HG03457 (cell line): ENCODE data around the gene STK32C.
"Not testable (repeated sequence)": the region's sequence is repeated elsewhere in the genome, so short reads cannot be mapped to it uniquely, and the experiment has no call there.

Experiments used
- ATAC-seq: cut with Tn5 transposase; IDR thresholded peaks from one replicate; pipeline ENCODE4 v1.9.1; 2021; ENCODE audit warnings: moderate number of reproducible peaks; ENCODE audit not compliant: unreplicated experiment

STK32C gene

DNA sequence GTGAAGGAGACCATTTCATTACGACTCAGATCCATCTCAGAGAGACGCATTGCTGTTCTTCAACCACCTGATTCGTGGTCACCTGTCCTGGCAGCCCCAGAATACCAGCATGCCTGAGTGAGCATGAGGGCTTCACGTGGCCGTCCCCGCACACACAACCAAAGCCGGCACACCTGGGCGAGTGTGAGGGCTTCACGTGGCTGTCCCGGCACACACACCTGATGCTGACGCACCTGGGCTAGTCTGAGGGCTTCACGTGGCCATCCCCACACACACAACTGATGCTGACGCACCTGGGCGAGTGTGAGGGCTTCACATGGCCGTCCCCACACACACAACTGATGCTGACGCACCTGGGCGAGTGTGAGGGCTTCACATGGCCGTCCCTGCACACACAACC is 86.8 kb downstream of the STK32C start:
- not testable (repeated sequence) for ATAC-seq

DNA sequence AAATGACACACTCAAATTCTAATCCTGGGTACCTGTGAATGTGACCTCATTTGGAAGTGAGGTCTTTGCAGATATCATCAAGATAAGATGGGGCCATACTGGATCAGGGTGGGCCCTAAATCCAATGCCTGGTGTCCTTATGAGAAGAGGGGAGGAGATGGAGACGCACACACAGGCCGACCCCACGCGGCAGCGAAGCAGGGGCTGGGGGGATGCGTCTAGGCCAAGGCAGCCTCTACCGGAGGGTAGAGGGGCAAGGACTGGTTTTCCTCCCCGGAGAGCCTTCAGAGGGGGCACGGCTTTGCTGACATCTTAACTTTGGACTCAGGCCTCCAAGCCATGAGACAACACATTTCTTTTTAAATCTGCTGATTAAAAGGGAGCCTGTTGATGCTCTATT is 87.7 kb downstream of the STK32C start:
- no peak for ATAC-seq

DNA sequence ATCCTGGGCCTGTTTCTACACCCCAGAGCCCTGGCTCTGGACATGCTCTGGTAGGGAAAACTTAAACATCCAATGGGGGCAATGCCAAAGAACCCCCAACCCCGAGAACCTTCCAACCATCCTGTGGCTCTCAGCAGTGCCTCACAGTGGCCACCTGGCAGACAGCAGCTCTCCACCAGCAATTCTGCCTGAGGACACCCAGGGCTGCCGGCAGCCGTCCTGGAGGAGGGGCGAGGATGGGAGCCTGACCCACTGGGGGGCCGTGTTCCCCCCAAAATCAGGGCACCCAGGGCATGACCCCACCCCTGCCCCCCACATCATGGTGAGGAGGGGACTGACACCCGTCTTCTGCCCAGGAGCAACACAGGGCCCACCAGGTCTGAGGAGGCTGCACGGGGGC is 88.3 kb downstream of the STK32C start:
- ATAC-seq, result no peak

DNA sequence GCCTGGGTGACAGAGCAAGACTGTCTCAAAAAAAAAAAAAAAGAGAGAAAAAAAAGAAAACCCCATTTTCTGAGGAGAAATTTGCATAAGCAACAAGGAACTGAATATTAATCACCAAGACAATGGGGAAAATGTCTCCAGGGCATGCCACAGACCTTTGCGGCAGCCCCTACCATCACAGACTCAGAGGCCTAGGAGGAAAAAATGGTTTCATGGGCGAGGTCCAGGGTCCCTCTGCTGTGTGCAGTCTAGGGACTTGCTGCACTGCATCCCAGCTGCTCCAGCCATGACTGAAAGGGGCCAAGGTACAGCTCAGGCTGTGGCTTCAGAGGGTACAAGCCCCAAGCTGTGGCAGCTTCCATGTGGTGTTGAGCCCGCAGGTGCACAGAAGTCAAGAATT is 91.3 kb downstream of the STK32C start:
- ATAC-seq, result not testable (repeated sequence)

DNA sequence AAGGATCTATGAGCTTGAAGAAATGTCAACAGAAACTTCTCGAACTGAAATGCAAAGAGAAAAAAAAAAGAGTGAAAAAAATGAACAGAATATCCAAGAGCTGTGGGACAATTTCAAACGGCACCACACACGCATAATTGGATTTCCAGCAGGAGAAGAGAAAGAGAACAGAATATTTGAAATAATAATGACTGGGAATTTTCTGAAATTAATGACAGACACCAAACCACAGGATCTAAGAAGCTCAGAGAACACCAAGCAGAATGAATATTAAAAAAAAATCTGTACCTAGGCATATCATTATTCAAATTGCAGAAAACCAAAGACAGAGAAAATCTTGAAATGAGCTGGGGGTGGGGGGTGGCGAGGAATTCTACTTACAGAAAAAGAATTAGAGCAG is 93.8 kb downstream of the STK32C start:
- no peak for ATAC-seq

DNA sequence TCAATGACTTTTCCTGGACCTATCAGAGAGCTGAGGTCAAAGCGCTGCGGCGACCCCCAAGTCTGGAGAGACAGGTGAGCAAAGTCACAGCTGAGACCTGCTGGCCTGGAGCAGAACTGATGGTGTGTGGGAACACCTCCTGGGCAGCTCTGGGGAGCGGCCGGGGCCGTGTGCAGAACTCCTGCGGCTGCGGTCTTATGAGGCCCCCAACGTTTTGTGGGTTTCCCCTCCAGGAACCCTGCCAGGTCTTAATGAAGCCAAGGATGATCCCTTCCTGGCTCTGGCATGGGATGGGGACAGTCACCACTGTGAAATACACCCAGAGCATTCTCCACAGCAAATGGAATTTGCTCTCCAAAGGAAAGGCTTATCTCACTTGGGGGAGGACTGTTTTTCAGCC is 94.9 kb downstream of the STK32C start:
- ATAC-seq, result no peak

DNA sequence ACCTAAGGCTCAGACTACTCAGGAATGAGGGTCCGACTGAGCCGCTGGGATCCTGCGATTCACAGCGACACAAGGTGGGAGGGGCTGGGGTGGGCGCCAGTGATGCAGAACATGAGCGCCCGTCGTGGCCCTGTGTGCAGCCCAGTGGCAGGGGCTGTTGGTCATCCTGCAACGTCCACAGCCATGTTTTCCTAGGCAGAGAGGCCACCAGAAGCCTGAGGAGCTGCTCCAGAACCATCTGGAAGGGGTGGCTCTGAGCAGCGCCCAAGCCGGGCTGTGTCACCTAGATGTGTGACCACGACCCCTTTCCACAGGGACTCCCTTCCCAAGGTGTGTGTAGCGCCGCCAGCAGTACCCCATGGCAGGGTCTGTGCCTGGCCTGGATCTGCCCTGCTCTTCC is 96.5 kb downstream of the STK32C start:
- no peak for ATAC-seq

DNA sequence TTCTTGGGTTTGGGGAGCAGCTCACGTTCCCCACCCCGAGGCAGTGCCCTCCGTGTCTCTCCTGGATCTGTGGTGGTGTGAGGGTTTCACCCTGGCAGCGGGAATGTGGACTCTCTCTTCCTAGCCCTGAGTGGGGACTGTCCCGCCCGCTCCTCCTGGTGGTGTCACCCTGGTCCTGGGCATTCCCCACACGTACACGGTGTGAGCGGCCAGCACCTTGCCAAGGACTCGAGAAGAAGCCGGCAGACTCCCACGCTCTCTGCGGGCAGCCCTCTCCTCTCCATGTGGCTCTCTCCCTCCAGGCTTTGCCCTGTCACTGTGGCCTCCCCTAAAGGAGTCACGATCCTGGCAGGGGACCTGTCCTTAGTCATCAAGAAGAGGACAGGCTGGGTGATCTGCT is 97.0 kb downstream of the STK32C start:
- no peak for ATAC-seq

DNA sequence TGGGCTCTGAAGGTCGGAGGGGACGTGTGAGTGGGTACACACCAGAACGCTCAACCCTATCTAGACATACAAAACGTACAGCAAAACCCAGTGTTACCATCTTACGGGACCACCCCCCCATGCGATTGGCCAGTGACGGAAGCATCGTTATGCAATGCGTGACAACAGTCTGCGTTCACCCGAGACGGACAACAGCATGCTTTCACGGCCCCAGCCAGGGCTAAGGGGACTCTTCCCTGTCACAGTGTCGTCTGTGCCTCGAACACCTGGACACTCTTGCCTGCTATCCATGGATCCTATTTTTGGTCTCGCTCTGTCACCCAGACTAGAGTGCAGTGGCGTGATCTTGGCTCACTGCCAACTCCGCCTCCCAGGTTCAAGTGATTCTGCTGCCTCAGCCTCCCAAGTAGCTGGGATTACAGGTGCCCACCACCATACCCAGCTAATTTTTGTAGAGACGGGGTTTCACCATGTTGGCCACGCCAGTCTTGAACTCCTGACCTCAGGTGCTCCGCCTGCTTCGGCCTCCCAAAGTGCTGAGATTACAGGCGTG is 97.7 kb downstream of the STK32C start:
- ATAC-seq, result no peak

DNA sequence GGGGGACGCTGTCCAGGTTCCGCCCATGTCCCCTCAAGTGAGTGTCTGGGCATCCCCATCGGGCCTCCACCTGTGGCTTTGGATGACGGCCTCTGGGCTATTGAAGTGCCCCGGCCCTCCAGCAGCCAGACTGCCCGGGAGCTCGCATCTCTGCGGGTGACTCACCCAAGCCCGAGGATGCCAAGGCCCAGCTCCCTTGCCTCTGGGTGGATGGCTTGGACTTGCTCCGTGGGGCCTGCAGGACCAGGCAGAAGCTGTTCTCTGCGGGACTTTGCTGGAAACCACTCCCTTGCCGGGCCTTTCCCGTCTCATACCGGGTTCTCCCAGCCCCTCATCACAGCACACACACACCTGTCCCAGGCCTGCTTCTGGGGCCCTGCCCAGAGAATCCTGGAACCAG is 98.6 kb downstream of the STK32C start:
- ATAC-seq, result no peak

DNA sequence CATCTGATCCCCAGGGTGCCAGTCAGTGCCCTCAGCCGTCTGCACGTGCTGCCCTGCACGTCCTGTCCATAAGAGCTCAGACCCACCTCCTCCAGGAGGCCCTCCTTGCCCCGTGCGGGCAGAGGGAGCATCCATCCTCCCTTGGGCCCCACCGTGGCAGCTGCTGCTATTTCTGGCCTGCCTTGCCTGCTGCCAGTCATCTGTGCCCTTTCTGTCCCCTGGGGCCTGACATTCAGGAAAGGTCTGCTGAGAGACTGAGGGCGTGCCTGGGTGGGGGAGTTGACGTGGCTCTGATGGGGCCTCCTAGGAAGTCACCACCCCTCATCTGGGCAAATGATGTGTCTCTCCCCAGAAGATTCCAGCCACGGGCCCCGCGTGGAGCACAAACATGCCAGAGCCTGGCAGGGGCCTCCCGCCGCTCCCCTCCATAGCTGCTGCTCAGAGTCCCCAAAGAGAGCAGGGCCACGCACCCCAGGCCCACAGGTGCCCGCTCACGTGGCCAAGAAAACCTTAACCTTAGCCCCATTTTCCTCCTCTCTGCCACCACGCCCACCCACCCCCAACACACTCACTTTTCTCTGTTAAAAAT is 99.2 kb downstream of the STK32C start:
- ATAC-seq, result no peak

DNA sequence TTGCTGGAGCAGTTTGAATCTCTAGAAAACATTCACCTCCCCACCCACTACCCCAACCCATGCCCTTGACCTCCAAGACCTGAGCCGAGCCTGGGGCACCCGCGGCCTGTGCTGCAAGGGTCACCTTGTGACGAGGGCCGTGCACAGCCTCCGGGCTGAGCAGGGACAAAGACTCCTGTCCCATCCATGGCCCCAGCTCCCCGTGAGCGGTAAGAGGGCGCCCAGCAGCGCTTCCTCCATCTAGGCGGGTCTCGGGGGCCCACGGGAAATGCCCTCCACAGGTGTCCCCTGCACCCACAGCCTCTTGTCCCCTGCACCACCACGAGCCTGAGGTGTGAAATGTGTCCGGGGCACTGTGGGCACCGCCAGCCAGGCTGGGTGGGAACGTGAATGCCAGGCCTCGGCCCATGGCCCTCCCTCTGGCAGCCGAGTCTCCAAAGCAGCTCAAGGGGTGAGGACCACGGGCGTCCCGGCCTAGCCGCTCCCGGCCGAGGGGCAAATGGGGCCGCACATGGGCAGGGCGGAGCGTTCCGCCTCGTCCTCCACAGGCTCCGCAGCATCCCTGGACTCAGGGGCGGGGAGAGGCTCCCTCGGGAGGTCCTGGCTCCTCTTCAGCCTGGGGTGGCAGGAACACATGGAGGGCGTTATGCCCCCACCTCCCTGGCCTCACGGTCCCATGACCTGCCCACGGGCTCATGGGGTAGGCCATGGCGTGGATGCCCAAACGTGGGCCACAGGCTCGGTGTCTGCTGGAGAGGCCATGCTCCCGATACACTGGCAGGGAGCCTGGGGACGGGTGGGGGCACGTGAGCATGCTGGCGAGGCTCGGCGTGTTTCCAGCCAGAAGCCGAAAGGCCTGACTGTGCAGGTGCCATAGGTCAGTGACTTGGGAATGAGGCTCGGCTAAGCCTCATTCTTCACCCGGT is 100.0 kb downstream of the STK32C start:
- ATAC-seq, result no peak

DNA sequence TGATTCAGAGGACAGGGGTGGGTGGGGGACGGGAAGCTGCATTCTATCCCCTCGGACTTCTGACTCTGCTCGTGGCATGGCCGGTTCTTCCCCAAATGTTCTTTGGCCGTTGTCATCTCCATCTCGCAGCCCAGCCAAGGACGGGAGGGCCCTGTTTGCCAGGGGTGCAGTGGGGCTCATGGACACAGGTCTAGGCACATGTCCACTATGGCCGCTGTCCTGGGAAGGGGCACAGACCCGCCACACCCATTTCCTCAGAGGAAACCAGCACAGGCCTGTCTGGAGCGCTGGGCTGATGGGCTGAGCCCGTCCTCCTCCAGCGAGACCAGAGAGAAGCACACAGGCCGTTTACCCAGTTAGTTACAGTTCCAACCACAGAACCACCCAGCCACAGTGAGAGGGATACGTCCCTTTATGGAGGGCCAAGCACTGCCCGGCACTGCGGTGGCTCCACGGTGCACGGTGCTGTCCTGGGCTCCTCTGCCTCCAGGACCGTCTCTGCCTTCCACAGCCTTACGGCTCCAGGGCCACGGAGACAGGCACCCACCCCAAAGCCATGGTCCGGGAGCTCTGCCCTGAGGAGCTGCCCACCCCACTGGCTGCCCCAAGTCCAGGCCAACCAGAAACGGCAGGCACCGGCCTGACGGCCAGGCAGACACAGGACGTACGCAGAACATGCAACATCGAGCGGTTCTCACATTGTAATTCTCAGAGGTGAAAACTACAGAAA is 100.8 kb downstream of the STK32C start:
- no peak for ATAC-seq

DNA sequence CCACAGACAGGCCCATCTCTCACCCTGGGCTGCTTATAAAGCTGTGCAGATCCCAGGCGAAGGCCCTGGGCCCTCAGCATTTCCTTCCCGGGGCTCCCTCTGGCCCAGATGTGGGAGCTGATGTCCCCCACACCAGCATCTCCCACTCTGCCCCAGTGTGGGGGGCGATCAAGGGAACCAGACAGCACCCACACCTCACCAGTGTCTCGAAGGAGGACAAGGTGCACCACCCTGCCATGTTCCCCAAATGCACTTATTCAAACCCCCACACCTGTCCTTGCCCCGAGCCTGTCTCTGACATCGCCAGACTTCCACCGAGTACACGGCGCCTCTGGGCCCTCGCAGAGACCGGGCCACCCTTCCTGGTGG is 101.4 kb downstream of the STK32C start:
- ATAC-seq, result no peak

DNA sequence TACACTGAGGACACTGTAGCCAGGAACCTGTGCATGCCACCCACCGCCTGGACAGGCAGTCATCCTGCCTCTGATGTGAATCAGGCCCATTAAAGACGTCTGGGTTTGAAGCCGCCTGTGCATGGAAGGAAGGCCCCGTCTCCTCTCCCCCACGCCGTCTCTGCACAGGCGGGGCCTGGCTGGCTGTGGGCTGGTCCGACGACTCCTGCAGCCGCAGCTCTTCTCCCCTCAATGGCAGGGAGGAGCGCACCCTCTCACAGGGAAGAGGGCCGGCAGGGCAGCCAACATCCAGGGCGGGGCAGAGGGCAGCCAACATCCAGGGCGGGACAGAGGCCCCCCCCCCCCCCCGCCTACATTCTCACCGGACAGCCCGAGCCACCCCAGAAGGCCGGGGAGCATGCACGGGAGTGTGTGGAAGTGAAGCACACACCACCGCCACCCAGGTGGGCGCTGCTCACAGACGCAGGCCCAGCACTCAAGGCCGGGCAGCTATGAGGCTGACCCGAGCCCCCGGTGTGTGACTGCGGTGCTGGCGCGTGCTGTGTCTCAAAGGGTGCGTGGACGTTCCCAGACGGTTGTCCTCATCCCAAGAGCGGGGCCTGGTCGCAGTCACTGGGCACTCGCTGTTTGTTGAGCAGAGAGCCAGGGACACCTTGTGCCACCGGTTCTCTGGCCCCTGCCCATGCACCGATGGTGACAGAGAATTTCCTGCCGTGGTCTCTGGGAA is 101.9 kb downstream of the STK32C start:
- ATAC-seq, result no peak

DNA sequence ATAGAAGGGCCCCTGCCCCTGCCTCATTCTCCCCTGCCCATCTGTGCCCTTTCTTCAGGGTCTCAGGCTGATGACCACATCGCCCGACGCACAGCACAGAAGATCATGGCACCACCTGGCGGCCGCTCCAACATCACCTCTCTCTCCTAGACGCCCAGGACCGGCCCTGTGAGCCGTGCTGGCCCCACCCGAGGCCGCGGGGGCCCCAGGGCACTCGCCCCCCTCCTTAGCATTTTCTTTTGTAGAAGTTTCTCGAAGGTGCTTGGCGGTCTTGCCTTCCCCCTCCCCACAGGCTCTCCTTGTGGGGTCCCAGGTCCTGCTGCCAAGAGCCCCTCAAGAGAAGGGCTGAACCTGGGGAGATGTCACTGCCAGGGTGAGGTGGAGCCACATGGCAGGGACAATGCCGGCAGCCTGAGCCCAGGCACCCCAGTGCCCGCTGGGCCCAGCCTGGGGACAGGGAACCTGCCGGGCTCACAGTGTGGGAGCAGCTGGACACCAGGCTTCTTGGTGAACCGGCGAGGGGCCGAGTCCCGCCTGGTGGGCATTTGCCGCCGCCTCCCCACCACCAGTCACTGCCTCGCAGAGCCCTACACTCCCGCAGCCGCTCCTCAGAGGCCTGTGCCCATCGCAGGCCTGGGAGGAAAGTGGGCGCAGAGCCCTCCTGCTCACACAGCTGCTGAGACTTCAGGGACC is 102.8 kb downstream of the STK32C start:
- no peak for ATAC-seq

DNA sequence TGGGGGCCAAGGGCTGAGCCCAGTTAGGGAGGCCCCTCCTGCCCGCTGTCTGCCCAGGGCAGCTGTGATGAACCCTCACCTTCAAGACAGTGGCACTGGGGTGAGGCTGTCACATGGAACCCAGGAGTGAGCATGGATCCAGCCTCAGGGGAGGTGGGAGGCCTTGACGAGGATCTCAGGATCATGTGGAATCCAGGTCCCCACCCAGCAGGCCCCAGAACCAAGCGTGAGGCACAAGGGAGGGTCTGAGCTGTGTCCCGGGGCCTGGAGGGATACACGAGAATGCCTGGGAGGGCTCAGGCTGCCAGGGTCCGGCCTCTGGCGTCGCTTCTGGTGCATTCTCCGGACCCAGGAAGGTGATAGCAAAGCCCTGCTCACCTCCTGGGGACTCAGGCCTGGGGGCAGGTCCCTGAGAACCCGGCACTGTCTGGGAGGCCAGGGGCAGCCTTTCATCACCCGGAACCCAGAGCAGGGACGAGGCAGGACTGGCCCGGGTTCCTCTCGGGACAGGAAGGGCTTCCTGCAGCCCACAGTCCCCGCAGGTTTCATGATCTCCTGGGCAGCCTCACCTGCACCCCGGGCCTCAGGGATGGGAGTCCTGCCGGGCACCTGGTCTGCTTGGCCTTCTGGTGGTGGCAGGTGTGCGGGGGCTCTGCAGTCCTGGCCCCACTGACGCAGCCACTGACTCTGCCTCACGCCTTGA is 103.5 kb downstream of the STK32C start:
- ATAC-seq, result no peak

DNA sequence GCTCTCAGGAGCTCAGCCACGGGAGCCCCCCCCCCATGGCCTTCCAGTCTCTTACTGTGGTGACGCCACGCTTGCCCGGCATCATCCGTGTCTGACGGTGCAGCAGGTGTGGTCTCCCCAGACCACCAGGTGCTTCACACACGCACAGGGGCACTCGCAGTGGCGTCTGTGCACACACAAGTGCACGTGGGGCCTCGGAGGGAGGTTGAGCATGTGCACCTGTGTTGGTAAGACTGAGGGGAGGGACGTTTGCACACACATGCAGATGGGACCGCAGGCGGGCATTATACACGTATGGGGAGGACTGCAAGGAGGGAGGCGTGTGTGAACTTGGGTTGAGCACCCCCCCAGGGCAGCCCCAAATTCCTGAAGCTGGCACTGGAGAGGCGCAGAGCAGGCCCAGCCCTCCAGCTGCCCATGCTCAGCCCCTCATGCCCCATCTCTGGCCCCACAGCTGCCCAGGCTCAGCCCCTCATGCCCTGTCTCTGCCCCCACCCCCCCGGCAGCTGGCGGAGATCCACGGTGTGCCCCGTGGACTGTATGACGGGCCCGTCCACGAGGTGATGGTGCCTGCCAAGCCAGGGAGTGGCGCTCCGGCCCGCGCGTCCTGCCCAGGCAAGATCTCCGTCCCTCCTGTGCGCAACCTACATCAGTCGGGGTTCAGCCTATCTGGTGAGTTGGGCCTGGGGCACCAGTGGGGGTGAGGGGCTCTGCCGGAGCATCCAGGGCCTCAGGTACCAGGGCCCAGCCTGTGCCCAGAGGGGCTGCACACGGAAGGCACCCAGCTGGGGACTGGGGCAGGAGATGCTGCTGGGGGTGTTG is 104.3 kb downstream of the STK32C start:
- no peak for ATAC-seq
